Neural progenitor cell (in vitro differentiated cells): ENCODE results near the gene PIP4K2A.

ENCODE experiments used
- EZH2 ChIP-seq: fragments of 200-600 bp; sonication (generic); IDR thresholded peaks from 2 replicates; pipeline ENCODE4 v1.6.1; 2017; ENCODE audit warnings: antibody characterized with exemption, mild to moderate bottlenecking, moderate library complexity
- TF ChIP-seq, protein P1 (sequence below): fragments of 200-600 bp; sonication (generic); IDR thresholded peaks from 2 replicates; pipeline ENCODE4 v1.5.1; 2017; ENCODE audit warnings: antibody characterized with exemption, mild to moderate bottlenecking

GRCh38 chr10:22710139-22710745, 4.1 kb downstream of the PIP4K2A start:
- no peak for TF ChIP-seq EZH2
- TF ChIP-seq, protein P1, sequence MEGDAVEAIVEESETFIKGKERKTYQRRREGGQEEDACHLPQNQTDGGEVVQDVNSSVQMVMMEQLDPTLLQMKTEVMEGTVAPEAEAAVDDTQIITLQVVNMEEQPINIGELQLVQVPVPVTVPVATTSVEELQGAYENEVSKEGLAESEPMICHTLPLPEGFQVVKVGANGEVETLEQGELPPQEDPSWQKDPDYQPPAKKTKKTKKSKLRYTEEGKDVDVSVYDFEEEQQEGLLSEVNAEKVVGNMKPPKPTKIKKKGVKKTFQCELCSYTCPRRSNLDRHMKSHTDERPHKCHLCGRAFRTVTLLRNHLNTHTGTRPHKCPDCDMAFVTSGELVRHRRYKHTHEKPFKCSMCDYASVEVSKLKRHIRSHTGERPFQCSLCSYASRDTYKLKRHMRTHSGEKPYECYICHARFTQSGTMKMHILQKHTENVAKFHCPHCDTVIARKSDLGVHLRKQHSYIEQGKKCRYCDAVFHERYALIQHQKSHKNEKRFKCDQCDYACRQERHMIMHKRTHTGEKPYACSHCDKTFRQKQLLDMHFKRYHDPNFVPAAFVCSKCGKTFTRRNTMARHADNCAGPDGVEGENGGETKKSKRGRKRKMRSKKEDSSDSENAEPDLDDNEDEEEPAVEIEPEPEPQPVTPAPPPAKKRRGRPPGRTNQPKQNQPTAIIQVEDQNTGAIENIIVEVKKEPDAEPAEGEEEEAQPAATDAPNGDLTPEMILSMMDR = no peak
